Brain pericyte (primary cell): ENCODE data around the gene MFNG.
"Not testable (repeated sequence)": the region's sequence is repeated elsewhere in the genome, so short reads cannot be mapped to it uniquely, and the experiment has no call there.

Source experiments
- DNase-seq: peaks from one replicate; pipeline ENCODE4 v3.0.0-alpha.2; 2012; ENCODE audit warnings: low read depth, low spot score

MFNG gene, protein sequence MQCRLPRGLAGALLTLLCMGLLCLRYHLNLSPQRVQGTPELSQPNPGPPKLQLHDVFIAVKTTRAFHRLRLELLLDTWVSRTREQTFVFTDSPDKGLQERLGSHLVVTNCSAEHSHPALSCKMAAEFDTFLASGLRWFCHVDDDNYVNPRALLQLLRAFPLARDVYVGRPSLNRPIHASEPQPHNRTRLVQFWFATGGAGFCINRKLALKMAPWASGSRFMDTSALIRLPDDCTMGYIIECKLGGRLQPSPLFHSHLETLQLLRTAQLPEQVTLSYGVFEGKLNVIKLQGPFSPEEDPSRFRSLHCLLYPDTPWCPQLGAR

DNA sequence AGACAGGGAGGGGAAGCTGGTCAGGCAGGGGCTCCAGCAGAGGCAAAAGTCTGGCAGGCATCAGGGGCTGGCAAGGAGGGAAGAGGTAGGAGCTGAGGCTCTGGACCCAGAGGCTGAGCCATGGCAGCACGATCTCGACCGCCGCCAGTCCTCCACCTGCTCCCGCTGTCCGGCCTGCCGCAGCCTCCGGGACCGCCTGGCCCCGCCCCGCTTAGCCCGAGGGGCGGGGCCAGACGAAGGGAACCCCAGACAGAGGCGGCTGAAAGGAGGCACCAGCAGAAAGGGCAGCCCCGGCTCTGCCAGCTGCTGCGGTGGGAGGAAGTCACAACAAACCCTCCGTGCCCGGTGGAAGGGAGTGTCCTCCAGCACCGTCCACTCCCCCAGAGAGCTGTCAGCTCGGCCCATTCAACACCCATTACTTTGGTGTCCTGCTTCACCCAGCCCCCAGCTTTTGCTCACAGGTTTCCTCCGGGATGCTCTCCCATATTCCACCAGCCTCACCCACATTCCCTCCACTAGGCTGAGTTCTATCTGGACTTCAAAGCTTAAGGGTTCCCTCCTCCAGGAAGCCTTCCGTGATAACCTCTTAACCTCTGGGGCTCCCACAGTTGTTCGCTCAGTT lies at the start of gene MFNG:
MFNG (minus strand) TSS at position 161 of the 622 bp plus-strand sequence. CDS start 207 bp downstream, outside the sequence.
- DNase-seq, result no peak

DNA sequence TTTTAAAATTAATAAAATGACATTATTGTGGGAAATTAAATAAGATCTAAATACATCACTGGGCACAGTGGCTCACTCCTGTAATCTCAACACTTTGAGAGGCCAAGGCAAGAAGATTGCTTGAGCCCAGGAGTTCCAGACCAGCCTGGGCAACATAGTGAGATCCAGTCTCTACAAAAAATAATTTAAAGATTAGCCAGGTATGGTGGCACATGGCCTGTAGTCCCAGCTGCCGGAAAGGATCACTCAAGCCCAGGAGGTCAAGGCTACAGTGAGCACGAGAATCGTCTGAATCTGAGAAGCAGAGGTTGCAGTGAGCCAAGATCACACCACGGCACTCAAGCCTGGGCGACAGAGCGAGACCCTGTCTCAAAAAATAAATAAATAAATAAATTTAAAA lies 49.0 kb upstream of the MFNG start:
- DNase-seq, result no peak

DNA sequence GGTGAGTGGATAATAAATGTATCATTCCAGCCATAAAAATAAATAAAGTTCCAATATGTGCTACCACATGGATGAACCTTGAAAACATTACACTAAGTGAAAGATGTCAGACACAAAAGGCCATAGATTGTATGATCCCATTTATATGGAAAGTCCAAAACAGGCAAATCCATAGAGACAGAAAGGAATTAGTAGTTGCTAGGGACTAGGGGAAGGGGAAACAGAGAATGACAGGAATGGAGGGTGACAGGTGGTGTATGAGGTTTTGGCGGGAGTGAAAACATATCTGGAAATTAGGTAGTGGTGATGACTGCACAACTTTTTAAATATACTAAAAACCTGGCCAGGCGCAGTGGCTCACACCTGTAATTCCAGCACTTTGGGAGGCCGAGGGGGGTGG lies 48.3 kb upstream of the MFNG start:
- DNase-seq, result no peak

DNA sequence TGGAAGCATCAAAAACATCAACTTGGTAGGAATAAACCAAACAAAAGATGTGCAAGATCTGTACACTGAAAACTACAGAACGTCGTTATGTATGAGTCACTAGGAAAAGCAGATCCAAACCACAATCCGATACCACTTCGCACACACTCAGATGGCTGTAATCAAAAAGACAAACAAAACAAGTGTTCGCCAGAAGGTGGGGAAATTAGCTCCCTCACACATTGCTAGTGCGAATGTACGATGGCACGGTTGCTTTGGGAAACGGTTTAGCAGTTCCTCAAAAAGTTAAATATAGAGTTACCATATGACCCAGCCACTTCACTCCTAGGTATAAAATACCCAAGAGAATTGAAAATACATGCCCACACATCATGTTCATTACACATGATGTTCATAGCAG lies 47.8 kb upstream of the MFNG start:
- peak; percentile 58 for DNase-seq

DNA sequence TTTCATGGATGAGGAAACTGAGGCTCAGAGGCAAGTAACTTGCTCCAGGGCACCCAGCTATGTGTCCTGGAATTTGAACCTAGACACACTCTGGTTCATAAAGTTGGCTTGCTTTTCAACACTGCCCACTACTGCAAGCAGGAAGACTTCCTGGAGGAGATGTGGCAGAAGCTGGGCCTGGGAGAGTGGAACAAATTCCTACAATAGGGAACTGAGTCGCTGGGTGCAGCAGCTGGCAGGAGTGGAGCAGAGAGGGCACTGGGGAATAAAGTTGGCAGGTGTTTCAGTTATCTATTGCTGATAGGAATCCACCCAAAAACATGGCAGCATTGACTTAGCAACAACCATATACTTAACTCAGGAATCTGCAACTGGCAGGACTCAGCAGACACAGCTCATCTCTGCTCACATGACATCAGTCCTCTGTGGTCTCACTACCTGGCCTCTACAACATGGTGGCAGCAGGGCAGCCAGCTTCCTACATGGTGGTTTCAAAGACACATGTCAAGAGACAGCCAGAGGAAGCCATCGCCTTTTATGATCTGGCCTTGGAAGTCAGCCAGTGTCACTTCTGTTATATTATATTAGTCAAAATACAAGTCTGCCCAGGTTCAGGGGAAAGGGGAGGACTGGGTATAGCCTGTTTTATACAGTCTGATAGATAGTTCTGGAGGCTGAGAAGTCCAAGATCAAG lies 43.6 kb upstream of the MFNG start:
- DNase-seq, result no peak

DNA sequence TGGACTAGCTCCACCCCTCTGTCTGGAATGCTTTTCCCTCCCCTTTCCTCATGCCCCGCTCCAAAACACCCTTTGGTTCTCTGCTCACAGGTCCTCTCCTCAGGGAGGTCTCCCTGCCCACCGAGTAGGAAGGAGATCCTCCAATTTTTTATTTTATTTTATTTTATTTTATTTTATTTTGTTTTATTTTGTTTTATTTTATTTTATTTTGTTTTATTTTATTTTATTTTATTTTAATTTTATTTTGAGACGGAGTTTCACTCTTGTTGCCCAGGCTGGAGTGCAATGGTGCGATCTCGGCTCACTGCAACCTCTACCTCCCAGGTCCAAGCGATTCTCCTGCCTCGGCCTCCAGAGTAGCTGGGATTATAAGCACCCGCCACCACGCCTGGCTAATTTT lies 41.8 kb upstream of the MFNG start:
- not testable (repeated sequence) for DNase-seq

DNA sequence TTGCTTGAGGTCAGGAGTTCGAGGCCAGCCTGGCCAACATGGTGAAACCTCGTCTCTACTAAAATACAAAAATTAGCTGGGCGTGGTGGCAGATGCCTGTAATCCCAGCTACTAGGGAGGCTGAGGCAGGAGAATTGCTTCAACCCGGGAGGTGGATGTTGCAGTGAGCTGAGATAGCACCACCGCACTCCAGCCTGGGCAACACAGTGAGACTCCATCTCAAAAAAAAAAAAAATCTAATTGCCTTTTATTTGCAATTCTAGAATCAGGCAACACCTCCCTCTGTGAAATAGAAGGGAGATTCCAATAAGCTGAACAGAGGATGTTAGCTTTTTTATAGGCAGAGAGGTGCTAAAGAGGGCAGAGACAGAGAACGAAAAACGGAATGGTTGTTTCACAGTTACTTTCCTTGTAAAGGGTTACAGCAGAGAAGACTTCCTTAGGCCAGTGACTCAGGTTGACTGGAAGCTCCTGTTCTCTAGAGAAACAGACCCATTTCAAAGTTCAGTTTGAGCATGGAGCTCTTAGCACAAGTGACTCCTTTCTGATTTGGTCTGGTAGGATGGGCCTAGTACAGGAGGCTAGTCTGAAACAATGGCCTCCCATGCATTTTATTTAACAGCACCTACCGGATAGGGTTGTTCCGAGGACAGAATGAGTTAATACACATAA lies 41.0 kb upstream of the MFNG start:
- not testable (repeated sequence) for DNase-seq

DNA sequence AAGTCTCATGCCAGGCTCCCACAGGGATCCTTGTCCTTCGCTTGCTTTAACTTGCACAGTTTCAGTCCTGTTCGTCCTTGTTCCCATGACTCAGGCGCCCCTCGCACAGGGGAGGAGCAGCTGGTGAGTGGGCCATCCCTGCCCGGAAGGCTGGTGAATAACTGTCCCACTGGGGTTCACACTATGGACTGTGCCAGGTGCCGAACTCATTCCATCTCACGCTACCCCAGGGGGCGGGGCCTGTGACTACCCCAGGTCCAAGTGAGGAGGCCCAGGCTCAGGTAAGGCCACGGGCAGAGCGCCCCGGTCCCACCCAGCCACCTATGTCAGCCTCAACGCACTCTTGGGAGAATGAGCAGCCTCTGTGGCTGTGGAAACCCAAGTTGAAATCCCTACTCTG lies 40.2 kb upstream of the MFNG start:
- no peak for DNase-seq

DNA sequence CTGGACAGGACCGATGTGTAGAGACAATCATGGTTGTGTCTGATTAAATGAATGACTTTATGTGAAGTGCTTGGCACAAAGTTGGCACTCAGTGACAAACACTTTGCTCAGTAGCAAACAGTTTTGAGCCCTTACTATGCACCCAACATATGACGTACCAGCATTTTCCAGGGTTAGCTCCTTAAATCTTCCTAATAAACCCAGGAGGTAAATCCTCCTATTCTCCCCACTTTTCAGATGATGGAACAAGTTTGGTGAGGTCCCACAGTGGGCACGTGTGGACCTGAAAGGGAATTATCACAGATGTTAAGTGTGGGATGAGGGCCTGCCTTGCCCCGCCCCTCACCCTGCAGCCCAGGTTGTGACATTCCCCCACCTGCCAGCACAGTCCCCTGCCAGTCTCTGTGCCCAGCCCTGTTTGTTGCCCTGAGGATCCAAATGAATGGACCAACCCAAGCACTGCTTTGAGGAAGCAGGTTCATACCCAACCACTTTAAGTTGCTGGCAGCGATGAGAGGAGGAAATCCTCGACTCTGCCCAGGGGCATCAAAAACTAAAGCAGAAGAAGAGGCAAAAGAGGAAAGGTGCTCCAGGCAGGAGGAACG lies 39.7 kb upstream of the MFNG start:
- DNase-seq, result no peak

DNA sequence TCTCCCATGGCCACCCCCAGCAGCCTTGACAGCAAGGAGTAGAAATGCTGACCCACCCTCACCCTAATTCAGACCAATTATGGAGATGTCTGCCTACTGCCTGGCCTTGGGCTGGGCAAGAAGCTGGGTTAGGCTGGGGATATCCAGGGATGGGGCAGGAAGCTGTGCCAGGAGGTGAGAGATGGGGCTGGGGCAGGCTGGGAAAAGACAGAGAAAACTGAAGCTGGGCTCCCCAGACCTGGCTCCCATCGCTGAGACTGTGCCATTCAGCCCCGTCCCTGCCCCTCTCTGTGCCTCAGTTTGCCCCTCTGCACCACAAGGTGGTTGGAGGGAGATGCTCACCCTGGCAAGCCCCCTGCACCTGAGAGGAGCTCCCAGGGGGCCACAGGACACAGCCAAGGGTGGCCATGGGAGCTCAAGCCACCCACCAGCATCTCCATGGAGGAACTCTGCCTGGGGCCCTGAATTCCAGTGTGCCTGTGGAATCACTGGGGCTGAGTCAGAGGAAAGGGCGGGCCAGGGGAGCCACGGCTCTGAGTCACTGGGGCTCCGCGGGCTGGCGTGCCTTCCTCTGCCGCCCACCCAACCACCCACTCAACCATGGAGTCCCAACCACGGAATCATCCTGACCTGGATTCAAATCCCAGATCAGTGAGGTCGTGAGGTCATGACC lies 39.0 kb upstream of the MFNG start:
- no peak for DNase-seq

DNA sequence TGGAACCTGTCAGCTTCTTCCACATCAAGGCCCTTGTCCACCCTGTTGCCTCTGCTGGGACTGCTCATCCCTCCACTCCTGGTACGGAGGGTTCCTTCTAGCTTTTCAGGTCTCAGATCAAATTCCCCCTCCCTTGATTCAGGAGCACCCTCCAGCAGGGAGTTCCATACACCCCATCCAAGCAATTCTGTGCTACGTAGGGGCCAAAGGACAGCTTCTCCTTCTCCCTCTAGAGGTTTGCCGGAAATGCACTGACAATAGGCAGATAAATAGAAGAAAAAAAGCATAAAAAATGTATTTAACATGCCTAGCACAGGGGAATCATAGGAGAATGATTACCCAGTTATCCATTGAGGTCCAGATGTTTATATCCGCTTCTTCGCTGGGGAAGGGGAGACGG lies 36.3 kb upstream of the MFNG start:
- DNase-seq, result no peak

DNA sequence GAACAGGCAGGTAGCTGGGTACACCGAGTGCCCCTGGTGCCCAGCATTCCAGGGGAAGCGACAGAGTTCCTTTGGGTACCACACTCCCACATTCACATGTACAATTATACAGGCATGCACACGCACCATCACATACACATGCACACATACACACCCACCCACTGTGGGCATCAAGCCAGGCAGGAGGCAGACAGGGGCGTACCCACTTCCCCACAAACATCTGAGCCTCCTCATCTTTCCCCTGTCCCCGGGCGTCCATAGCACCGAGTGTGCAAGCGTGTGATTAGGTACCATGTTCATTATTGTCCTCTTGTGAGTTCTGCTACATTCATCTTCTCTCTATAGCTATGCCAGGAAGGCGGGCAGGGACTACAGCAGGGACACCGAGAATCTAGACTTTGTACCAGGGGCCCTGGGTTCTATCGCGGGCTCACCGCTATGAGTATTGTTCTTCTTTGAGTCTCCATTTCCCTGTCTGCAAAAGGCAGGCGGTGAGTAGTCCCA lies 35.1 kb upstream of the MFNG start:
- DNase-seq, result no peak

DNA sequence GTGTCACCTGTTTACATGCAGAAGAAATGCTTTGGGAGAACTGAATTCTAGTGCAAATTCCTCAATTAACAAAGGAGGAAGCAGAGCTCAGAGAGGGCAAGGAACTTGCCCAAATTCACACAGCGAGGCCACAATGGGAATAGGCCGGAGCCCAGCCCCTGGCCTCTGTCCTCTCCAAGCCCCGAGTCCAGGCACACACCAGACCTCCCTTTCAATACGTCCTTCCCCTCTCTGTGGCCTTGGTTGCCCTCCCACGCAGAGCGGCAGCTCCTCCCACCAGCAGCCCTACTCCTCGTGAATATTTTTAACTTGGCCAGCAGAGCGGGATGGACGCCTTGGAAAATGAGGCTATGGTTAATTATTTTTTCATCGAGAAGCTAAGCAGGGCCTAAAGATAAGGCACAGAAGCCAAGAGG lies 34.6 kb upstream of the MFNG start:
- no peak for DNase-seq

DNA sequence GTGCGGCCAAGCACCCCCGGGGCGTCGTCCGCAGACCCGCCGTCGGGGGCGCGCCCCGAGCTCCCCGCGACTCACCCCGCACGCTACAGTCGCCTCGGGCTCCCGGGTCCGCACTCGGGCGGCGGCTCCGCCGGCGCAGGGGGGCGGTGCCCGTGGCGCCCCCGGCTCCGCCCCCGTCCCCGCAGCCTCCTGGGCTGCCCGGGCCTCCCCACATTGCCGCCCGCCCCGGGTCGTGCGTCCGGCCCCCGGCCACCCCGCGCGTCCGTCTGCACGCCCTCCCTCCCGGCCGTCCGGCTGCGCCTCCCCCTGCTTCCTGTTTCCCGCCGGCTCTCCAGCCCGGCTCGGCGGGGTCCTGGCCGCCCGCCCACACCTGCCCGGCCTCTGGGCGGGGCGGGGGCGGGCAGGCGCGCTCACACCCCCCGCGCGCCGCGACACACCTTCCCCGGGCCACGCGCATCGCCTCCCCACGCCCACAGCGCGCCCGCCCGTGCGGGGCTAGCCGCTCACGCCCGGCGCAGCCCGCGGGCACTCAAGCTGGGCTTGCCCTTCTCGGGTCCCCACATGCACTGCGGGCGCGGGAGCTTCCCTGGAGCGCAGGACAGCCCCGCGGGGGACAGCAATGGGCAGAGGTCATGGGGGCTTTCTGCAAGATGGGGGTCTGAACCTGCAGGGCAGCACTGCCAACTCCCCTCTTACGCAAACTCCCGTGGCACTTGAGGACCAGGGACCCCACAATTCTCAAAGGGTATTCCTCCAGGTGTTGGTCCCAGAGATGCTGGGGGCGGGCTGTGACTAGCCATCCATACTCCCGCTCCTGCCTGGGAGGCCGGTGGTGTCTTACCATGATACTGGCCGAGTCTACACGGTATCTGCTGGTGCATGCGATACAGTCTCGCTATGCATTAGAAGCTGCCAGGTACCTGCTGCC lies 33.3 kb upstream of the MFNG start, which contains the start of gene CARD10:
CARD10 (minus strand) TSS at position 148 of the 928 bp plus-strand sequence. CDS start 215 bp downstream, outside the sequence.
- no peak for DNase-seq

DNA sequence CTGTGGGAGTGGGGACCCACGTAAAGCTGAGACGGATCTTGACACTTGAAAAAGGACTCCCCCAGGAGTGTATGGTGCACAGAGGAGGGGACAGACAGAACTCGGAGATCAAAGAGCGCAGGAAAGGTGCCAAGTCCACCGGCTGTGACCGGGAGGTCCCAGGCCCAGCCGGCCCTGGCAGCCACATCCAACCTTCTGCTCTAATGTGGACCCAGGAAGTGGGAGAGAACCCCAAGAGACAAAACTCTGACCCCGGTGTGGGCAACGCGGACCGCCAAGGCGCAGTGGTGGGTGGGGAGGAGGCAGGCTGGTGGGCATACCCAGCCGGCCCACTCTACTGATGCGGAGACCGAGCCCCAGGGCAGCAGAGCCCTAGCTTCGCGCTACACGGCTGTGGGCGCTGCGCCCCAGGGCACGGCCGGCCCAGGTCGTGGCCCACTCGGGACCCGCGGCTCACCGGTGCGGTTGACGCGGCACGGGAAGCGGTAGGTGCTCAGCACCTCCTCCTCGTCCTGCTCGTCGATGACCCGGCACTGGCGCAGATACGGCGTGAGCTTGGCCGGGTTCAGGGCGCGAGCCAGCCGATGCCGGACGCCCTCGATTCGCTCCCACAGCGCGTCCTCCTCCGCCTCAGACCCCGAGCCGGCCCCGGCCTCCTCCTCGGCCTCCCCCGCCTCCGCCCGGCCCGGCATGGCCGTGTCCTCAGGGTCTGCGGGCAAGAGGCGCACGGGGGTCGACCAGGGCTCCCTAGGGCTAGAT lies 32.5 kb upstream of the MFNG start:
- DNase-seq, result no peak

DNA sequence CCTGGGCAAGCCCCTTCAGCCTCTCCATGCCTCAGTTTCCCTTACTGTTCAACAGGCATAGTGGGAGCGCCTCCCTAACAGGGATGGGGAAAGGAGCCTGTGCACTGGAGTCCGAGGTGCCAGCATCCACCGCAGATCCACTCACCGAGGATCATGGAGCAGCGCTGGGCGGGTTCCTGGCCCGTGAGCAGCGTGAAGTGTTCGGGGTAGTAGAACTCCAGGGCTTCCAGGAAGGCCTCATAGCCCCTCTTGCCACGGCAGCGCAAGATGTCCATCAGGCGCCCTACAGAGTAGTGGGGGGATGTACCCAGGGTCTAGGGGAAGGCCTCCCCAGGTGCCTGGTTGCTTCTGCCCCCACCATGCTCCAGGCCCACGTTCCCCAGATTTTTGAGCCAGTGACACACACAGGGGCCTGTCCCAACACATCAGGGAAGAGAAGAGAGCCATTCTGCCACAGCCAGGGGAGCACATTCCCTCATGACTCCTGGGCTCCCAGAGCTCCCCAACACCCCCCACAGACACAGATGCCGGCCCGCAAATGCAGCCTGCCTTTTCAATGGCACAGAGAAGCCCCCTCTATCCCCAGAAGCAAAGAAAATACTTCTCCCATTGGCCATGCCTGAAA lies 31.8 kb upstream of the MFNG start:
- DNase-seq, result no peak

DNA sequence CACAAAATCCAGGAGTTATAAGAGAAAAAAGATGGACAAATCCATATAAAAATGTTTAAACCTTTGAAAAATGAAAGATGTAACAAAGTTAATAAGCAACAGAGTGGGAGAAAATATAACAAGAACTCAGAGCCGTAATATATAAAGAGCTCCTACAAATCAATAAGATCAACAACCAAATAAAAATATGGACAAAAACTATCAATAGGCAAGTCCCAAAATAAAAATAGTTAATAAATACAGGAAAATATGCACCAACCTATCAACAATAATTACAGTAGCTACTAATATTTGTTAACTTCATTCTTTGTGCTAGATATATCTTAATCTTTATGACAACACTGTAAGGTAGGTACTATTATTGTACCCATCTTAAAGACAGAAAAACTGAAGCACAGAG lies 30.3 kb upstream of the MFNG start:
- no peak for DNase-seq

DNA sequence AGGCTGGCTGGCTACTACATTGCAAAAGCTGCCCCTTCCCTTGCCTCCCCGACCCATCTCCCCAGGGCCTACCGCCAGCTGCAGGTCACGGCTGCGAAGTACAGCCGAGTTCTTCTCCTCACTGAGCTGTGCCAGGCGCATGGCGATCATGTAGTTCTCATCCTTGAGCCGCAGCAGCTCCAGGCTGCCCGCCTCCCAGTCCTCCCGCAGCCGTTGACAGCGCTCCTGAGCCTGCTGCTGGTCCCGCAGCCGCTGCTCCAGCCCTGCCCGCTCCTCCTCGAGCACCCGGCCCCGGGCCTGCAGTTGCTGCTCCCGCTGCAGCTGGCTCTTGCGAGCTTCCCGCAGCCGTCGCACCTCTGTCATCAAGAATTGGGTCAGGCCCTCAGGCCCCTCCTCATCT lies 29.7 kb upstream of the MFNG start:
- DNase-seq, result no peak
